Bronchial epithelial cell (primary cell): ENCODE results near the gene MS4A12. TPM values are rescaled to one million over a fixed set of nuclear protein-coding genes. Genes with fewer than 3 reads are reported as not detected.
"Not testable (repeated sequence)": the region's sequence is repeated elsewhere in the genome, so short reads cannot be mapped to it uniquely, and the experiment has no call there.

Source experiments
- DNase-seq: peaks from one replicate; pipeline ENCODE4 v3.0.0-alpha.2; 2010; ENCODE audit warnings: low read depth
- FAIRE-seq: peaks from 2 replicates; lab custom pipeline; 2011; peaks lifted over from hg19 to GRCh38; lab: Jason Lieb, UNC
- H3K27me3 ChIP-seq: 2 replicates; pipeline ENCODE4 v1.5.1; 2011; ENCODE audit warnings: low read length; ENCODE audit not compliant: control insufficient read depth, insufficient read depth
- H3K36me3 ChIP-seq: 2 replicates; pipeline ENCODE4 v1.5.1; 2011; ENCODE audit warnings: low read length; ENCODE audit not compliant: control insufficient read depth, insufficient read depth
- H3K4me3 ChIP-seq: 2 replicates; pipeline ENCODE4 v1.5.1; 2011; ENCODE audit warnings: mild to moderate bottlenecking, low read depth, low read length, control low read depth
- CTCF ChIP-seq: IDR thresholded peaks from 2 replicates; pipeline ENCODE4 v1.5.1; 2011; ENCODE audit warnings: mild to moderate bottlenecking, moderate library complexity, low read length, control low read depth, inconsistent platforms; ENCODE audit not compliant: insufficient read depth, severe bottlenecking
- total RNA-seq: library from RNA; depleted of rRNA; stranded (reverse); fragments of >200 nt; gene quantifications from 2 replicates; pipeline ENCODE4 v1.2.1, GENCODE V29; 2014

Gene MS4A12
- total RNA-seq, 1 donor from 2014 or later: not detected

GRCh38 chr11:60504219-60504905, 11.8 kb downstream of the MS4A12 start:
- TF ChIP-seq CTCF: no peak
- Histone ChIP-seq H3K36me3 (no peaks in the 10 kb centered on the region), H3K4me3 (no peak overlapping the region), H3K27me3 (no peaks in the 10 kb centered on the region)
- DNase-seq (no peak), FAIRE-seq (no peak)

- not testable (repeated sequence) for H3K4me3 ChIP-seq, H3K27me3 ChIP-seq, H3K36me3 ChIP-seq, FAIRE-seq, DNase-seq
Measured at GRCh38 chr11:60509609-60510008, 17.0 kb downstream of the MS4A12 start.

- H3K36me3 ChIP-seq, FAIRE-seq, H3K4me3 ChIP-seq, H3K27me3 ChIP-seq, DNase-seq: not testable (repeated sequence)
Measured at GRCh38 chr11:60510209-60510608, 17.6 kb downstream of the MS4A12 start.

- Histone ChIP-seq H3K27me3 (no peaks in the 10 kb centered on the region), H3K4me3 (no peak overlapping the region), H3K36me3 (no peaks in the 10 kb centered on the region)
- FAIRE-seq (no peak), DNase-seq (no peak)
- no peak for TF ChIP-seq CTCF
Measured at GRCh38 chr11:60511393-60511792, 18.8 kb downstream of the MS4A12 start.

- FAIRE-seq (no peak), DNase-seq (no peak)
- TF ChIP-seq CTCF: no peak
- Histone ChIP-seq H3K36me3 (no peaks in the 10 kb centered on the region), H3K4me3 (no peak overlapping the region), H3K27me3 (no peaks in the 10 kb centered on the region)
Measured at GRCh38 chr11:60512651-60513225, 20.2 kb downstream of the MS4A12 start.

- DNase-seq (no peak), FAIRE-seq (no peak)
- Histone ChIP-seq H3K4me3 (no peak overlapping the region), H3K36me3 (no peaks in the 10 kb centered on the region), H3K27me3 (no peaks in the 10 kb centered on the region)
- no peak for TF ChIP-seq CTCF
Measured at GRCh38 chr11:60513496-60514460, 21.2 kb downstream of the MS4A12 start.
